CD4-positive, CD25-positive, alpha-beta regulatory T cell (primary cell): ENCODE results near the gene CLEC4E. TPM values are rescaled to one million over a fixed set of nuclear protein-coding genes. Genes with fewer than 3 reads are reported as not detected.

ENCODE experiments used
- ATAC-seq, 2 donors: fragments of 150-1000 bp; cut with Tn5 transposase; one replicate each; pipeline ENCODE4 v1.10.0; 2021; ENCODE audit warnings: low read depth in 2 of 2, moderate number of reproducible peaks in 2 of 2, moderate library complexity in 1 of 2
- DNase-seq, 3 donors: peaks; one replicate each; pipeline versions ENCODE4 v3.0.0 to v3.0.0-alpha.2; 2012 to 2022; ENCODE audit warnings: mixed read lengths in 1 of 3
- H3K27ac ChIP-seq: one replicate; pipeline ENCODE4 v1.7.0; 2013; ENCODE audit warnings: mild to moderate bottlenecking, low read length; ENCODE audit not compliant: insufficient read depth, poor library complexity, severe bottlenecking
- H3K27me3 ChIP-seq: one replicate; pipeline ENCODE4 v1.7.0; 2013; ENCODE audit warnings: low read length; ENCODE audit not compliant: control insufficient read depth, insufficient read depth
- H3K36me3 ChIP-seq: one replicate; pipeline ENCODE4 v1.7.0; 2013; ENCODE audit warnings: mild to moderate bottlenecking, low read length, moderate library complexity; ENCODE audit not compliant: control insufficient read depth, insufficient read depth
- H3K4me1 ChIP-seq: 2 replicates; pipeline ENCODE4 v1.7.0; 2013; ENCODE audit warnings: mild to moderate bottlenecking, low read length; ENCODE audit not compliant: insufficient read depth, control insufficient read depth, poor library complexity, severe bottlenecking
- H3K4me3 ChIP-seq: one replicate; pipeline ENCODE4 v1.7.0; 2013; ENCODE audit warnings: low read depth, mild to moderate bottlenecking, low read length, moderate library complexity
- H3K9me3 ChIP-seq, 2 experiments: 1 replicate in 1 of 2; 2 replicates in 1 of 2; pipeline ENCODE4 v1.7.0; 2013; ENCODE audit warnings: low read length in 2 of 2, mild to moderate bottlenecking in 1 of 2, moderate library complexity in 1 of 2; ENCODE audit not compliant: control insufficient read depth in 2 of 2
- H3K27ac Mint-ChIP-seq, 3 donors: one replicate each; pipeline ENCODE4 v1.8.0; 2020 to 2022; ENCODE audit warnings: mild to moderate bottlenecking in 3 of 3, mixed read lengths in 3 of 3, moderate library complexity in 2 of 3
- H3K27me3 Mint-ChIP-seq: one replicate; pipeline ENCODE4 v1.8.0; 2022; ENCODE audit warnings: mild to moderate bottlenecking, mixed read lengths
- H3K36me3 Mint-ChIP-seq: one replicate; pipeline ENCODE4 v1.8.0; 2020; ENCODE audit warnings: mixed read lengths
- H3K4me1 Mint-ChIP-seq, 4 donors: one replicate each; pipeline ENCODE4 v1.8.0; 2020 to 2022; ENCODE audit warnings: mixed read lengths in 4 of 4, mild to moderate bottlenecking in 1 of 4
- H3K4me3 Mint-ChIP-seq, 4 donors: one replicate each; pipeline ENCODE4 v1.8.0; 2020 to 2022; ENCODE audit warnings: mild to moderate bottlenecking in 4 of 4, mixed read lengths in 4 of 4, moderate library complexity in 3 of 4
- H3K9me3 Mint-ChIP-seq, 7 donors: one replicate each; pipeline ENCODE4 v1.8.0; 2020 to 2022; ENCODE audit warnings: mixed read lengths in 7 of 7, mild to moderate bottlenecking in 3 of 7, moderate library complexity in 2 of 7
- polyA plus RNA-seq, 4 donors: library from polyadenylated mRNA; unstranded; fragments of 300-500 nt; fragmentation: Illumina TruSeq; gene quantifications; one replicate each; pipeline ENCODE4 v1.2.3, GENCODE V29; 2021
- total RNA-seq: library from RNA; stranded (reverse); gene quantifications from one replicate; pipeline ENCODE4 v1.2.3, GENCODE V29; 2022

CLEC4E gene
- total and polyA plus RNA-seq, 5 donors from 2014 or later: 0.36 TPM; not detected in 4

- DNase-seq (no peak), ATAC-seq (no peak)
- Histone ChIP-seq H3K27ac (no peak overlapping the region), H3K9me3 (no peaks in the 10 kb centered on the region), H3K27me3 (peaks cover 3% of the 10 kb centered on the region), H3K4me1 (no peaks in the 10 kb centered on the region), H3K36me3 (no peaks in the 10 kb centered on the region), H3K4me3 (no peak overlapping the region)
- H3K27ac Mint-ChIP-seq: no peak overlapping the region
- H3K4me1 Mint-ChIP-seq: no peaks in the 10 kb centered on the region
- H3K9me3 Mint-ChIP-seq: no peaks in the 10 kb centered on the region
- H3K4me3 Mint-ChIP-seq: no peak overlapping the region
- no peaks in the 10 kb centered on the region for H3K36me3 Mint-ChIP-seq
- H3K27me3 Mint-ChIP-seq: peaks cover 4% of the 10 kb centered on the region
Measured at GRCh38 chr12:8554451-8555195, 13.9 kb upstream of the CLEC4E start.

- Histone ChIP-seq H3K27ac (no peak overlapping the region), H3K4me1 (no peaks in the 10 kb centered on the region), H3K4me3 (no peak overlapping the region), H3K36me3 (no peaks in the 10 kb centered on the region), H3K9me3 (no peaks in the 10 kb centered on the region), H3K27me3 (peaks cover 3% of the 10 kb centered on the region)
- H3K36me3 Mint-ChIP-seq: no peaks in the 10 kb centered on the region
- peaks cover 12% of the 10 kb centered on the region for H3K27me3 Mint-ChIP-seq
- no peaks in the 10 kb centered on the region for H3K9me3 Mint-ChIP-seq
- DNase-seq: no peak
- no peaks in the 10 kb centered on the region for H3K4me1 Mint-ChIP-seq
- no peak for ATAC-seq
- H3K27ac Mint-ChIP-seq: no peak overlapping the region
- no peak overlapping the region for H3K4me3 Mint-ChIP-seq
Measured at GRCh38 chr12:8553088-8553627, 12.5 kb upstream of the CLEC4E start.

GRCh38 chr12:8549381-8549780, 8.7 kb upstream of the CLEC4E start:
- no peaks in the 10 kb centered on the region for H3K4me1 ChIP-seq
- no peaks in the 10 kb centered on the region for H3K9me3 Mint-ChIP-seq
- H3K27ac ChIP-seq: no peak overlapping the region
- H3K27me3 ChIP-seq: peaks cover 3% of the 10 kb centered on the region
- H3K27ac Mint-ChIP-seq: no peak overlapping the region
- H3K4me3 ChIP-seq: no peak overlapping the region
- no peaks in the 10 kb centered on the region for H3K9me3 ChIP-seq
- H3K4me1 Mint-ChIP-seq: peaks cover 0 to 4% (median 2%) of the 10 kb centered on the region in 4 donors
- H3K4me3 Mint-ChIP-seq: no peak overlapping the region
- peaks cover 22% of the 10 kb centered on the region for H3K27me3 Mint-ChIP-seq
- ATAC-seq (no peak), DNase-seq (no peak)
- no peaks in the 10 kb centered on the region for H3K36me3 Mint-ChIP-seq
- no peaks in the 10 kb centered on the region for H3K36me3 ChIP-seq

GRCh38 chr12:8548192-8548591, 7.5 kb upstream of the CLEC4E start:
- Histone ChIP-seq H3K36me3 (no peaks in the 10 kb centered on the region), H3K4me3 (no peak overlapping the region), H3K4me1 (no peaks in the 10 kb centered on the region), H3K9me3 (no peaks in the 10 kb centered on the region), H3K27me3 (peaks cover 3% of the 10 kb centered on the region), H3K27ac (no peak overlapping the region)
- Mint-ChIP-seq H3K4me3 (no peak overlapping the region), H3K27ac (no peak overlapping the region), H3K27me3 (peaks cover 26% of the 10 kb centered on the region), H3K4me1 (peaks cover 0 to 8% (median 3%) of the 10 kb centered on the region in 4 donors), H3K9me3 (no peaks in the 10 kb centered on the region), H3K36me3 (no peaks in the 10 kb centered on the region)
- DNase-seq (no peak), ATAC-seq (no peak)

GRCh38 chr12:8547645-8548044, 6.9 kb upstream of the CLEC4E start:
- no peaks in the 10 kb centered on the region for H3K36me3 Mint-ChIP-seq
- no peak for ATAC-seq
- no peak overlapping the region for H3K4me3 Mint-ChIP-seq
- Histone ChIP-seq H3K27ac (no peak overlapping the region), H3K9me3 (no peaks in the 10 kb centered on the region), H3K27me3 (peaks cover 3% of the 10 kb centered on the region), H3K36me3 (no peaks in the 10 kb centered on the region), H3K4me1 (no peaks in the 10 kb centered on the region), H3K4me3 (no peak overlapping the region)
- DNase-seq: no peak
- H3K27ac Mint-ChIP-seq: no peak overlapping the region
- H3K9me3 Mint-ChIP-seq: no peaks in the 10 kb centered on the region
- H3K27me3 Mint-ChIP-seq: peaks cover 26% of the 10 kb centered on the region
- H3K4me1 Mint-ChIP-seq: peaks cover 0 to 8% (median 3%) of the 10 kb centered on the region in 4 donors

GRCh38 chr12:8546591-8546990, 5.9 kb upstream of the CLEC4E start:
- Mint-ChIP-seq H3K27me3 (peaks cover 26% of the 10 kb centered on the region), H3K27ac (no peak overlapping the region), H3K4me3 (no peak overlapping the region), H3K4me1 (peaks cover 0 to 8% (median 3%) of the 10 kb centered on the region in 4 donors), H3K9me3 (peaks cover 0 to 2% (median 0%) of the 10 kb centered on the region in 7 donors), H3K36me3 (no peaks in the 10 kb centered on the region)
- H3K27ac ChIP-seq: no peak overlapping the region
- H3K36me3 ChIP-seq: no peaks in the 10 kb centered on the region
- H3K27me3 ChIP-seq: no peaks in the 10 kb centered on the region
- H3K4me3 ChIP-seq: no peak overlapping the region
- DNase-seq: no peak
- no peaks in the 10 kb centered on the region for H3K9me3 ChIP-seq
- H3K4me1 ChIP-seq: no peaks in the 10 kb centered on the region
- no peak for ATAC-seq

- peaks cover 2% of the 10 kb centered on the region for H3K27me3 ChIP-seq
- DNase-seq (peak; percentile 49 to 75 (median 74)), ATAC-seq (peak; percentile 77 to 78)
- no peaks in the 10 kb centered on the region for H3K9me3 ChIP-seq
- H3K36me3 ChIP-seq: no peaks in the 10 kb centered on the region
- H3K4me3 ChIP-seq: peak overlapping the region; percentile 28
- Mint-ChIP-seq H3K27me3 (peaks cover 27% of the 10 kb centered on the region), H3K4me1 (peaks cover 0 to 8% (median 3%) of the 10 kb centered on the region in 4 donors), H3K27ac (no peak overlapping the region), H3K4me3 (peak overlapping the region in 2 of 4 donors; percentile 31 to 37), H3K36me3 (no peaks in the 10 kb centered on the region), H3K9me3 (peaks cover 0 to 3% (median 0%) of the 10 kb centered on the region in 7 donors)
- H3K4me1 ChIP-seq: no peaks in the 10 kb centered on the region
- no peak overlapping the region for H3K27ac ChIP-seq
Measured at GRCh38 chr12:8544295-8544694, 3.6 kb upstream of the CLEC4E start.

- Mint-ChIP-seq H3K4me1 (peaks cover 0 to 8% (median 3%) of the 10 kb centered on the region in 4 donors), H3K36me3 (no peaks in the 10 kb centered on the region)
- H3K36me3 ChIP-seq: no peaks in the 10 kb centered on the region
Measured at GRCh38 chr12:8541562-8541961, 857 bp upstream of the CLEC4E start.

More at GRCh38 chr12:8541562-8541961, 857 bp upstream of the CLEC4E start:
- H3K4me3 Mint-ChIP-seq: no peak overlapping the region
- DNase-seq: no peak
- peaks cover 16% of the 10 kb centered on the region for H3K27me3 Mint-ChIP-seq
- H3K27me3 ChIP-seq: peaks cover 2% of the 10 kb centered on the region
- H3K27ac Mint-ChIP-seq: no peak overlapping the region
- no peak overlapping the region for H3K4me3 ChIP-seq
- peaks cover 0 to 3% (median 0%) of the 10 kb centered on the region in 7 donors for H3K9me3 Mint-ChIP-seq
- no peaks in the 10 kb centered on the region for H3K4me1 ChIP-seq
- ATAC-seq: no peak
- no peaks in the 10 kb centered on the region for H3K9me3 ChIP-seq
- H3K27ac ChIP-seq: no peak overlapping the region
